PFSK-1 (cell line): ENCODE data around the gene FGF14.

ENCODE experiments used
- FOXP2 ChIP-seq: optimal IDR thresholded peaks from 2 replicates; pipeline ENCODE3; 2011; ENCODE audit warnings: borderline replicate concordance, control low read depth, inconsistent platforms; ENCODE audit not compliant: insufficient read depth; ENCODE audit errors: extremely low read length, extremely low read depth
- POLR2AphosphoS5 ChIP-seq: IDR thresholded peaks from 2 replicates; pipeline ENCODE4 v1.6.1; 2012; ENCODE audit warnings: low read depth, mild to moderate bottlenecking, control low read depth, low read length, moderate library complexity
- SIN3A ChIP-seq: IDR thresholded peaks from 2 replicates; pipeline ENCODE4 v1.6.1; 2012; ENCODE audit warnings: mild to moderate bottlenecking, low read length, moderate library complexity, borderline replicate concordance; ENCODE audit not compliant: insufficient read depth
- TAF1 ChIP-seq: IDR thresholded peaks from 2 replicates; pipeline ENCODE4 v1.6.1; 2012; ENCODE audit warnings: low read length, control low read depth, borderline replicate concordance; ENCODE audit not compliant: insufficient read depth
- TF ChIP-seq, protein P1 (sequence below), 2 experiments: IDR thresholded peaks; 2 replicates each; pipeline versions ENCODE4 v1.6.1 to v1.8.0; 2011 to 2012; ENCODE audit warnings: low read depth in 2 of 2, low read length in 2 of 2, control low read depth in 1 of 2, inconsistent platforms in 1 of 2, mild to moderate bottlenecking in 1 of 2, moderate library complexity in 1 of 2; ENCODE audit not compliant: insufficient read depth in 1 of 2

FGF14 gene

DNA sequence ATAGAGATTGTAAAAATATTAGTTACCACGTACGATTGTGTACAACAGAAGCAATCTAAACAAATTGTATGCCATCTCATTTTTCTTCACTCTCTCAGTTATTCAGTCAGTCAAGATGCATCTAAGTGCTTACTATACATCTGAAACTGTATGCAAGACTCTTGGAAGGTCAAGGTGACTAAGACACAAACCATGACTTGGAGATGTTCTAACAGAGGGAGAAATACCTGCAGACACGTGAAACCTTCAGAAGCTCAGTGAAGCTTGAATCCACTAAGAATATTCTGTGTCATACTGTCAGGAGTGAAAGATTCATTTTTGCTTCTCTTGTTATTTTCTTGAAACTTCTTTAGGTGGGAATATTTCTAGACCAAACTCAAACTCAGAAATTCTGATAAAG is 584.0 kb downstream of the FGF14 start:
- TF ChIP-seq POLR2AphosphoS5 (no peak), TAF1 (no peak), SIN3A (no peak), FOXP2 (no peak)
- TF ChIP-seq, protein P1, sequence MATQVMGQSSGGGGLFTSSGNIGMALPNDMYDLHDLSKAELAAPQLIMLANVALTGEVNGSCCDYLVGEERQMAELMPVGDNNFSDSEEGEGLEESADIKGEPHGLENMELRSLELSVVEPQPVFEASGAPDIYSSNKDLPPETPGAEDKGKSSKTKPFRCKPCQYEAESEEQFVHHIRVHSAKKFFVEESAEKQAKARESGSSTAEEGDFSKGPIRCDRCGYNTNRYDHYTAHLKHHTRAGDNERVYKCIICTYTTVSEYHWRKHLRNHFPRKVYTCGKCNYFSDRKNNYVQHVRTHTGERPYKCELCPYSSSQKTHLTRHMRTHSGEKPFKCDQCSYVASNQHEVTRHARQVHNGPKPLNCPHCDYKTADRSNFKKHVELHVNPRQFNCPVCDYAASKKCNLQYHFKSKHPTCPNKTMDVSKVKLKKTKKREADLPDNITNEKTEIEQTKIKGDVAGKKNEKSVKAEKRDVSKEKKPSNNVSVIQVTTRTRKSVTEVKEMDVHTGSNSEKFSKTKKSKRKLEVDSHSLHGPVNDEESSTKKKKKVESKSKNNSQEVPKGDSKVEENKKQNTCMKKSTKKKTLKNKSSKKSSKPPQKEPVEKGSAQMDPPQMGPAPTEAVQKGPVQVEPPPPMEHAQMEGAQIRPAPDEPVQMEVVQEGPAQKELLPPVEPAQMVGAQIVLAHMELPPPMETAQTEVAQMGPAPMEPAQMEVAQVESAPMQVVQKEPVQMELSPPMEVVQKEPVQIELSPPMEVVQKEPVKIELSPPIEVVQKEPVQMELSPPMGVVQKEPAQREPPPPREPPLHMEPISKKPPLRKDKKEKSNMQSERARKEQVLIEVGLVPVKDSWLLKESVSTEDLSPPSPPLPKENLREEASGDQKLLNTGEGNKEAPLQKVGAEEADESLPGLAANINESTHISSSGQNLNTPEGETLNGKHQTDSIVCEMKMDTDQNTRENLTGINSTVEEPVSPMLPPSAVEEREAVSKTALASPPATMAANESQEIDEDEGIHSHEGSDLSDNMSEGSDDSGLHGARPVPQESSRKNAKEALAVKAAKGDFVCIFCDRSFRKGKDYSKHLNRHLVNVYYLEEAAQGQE (IDR thresholded peaks at IDR 0.05; ENCODE audit: insufficient read depth in 1 of 2, low read depth in 2 of 2, low read length in 2 of 2): no peak

DNA sequence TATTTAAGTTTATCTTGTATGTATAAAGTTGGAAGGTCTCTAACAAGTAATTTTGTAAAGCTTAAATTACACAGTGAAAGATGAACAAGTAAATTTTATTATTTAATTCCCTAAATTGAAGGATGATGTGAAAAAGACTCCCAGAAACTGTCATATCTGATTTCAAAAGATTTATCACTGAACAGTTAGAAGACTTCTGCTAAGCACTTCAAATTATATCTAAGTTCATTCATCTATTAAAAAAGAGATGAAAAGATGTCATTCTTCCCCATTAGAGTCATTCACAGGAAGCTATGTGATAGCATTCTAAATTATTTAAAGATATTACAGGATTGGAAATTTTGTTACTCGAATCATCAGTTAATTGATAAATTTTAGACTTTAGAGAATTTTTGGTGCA is 590.0 kb downstream of the FGF14 start:
- no peak for TF ChIP-seq POLR2AphosphoS5
- TF ChIP-seq FOXP2: no peak
- no peak for TF ChIP-seq SIN3A
- TF ChIP-seq TAF1: no peak
- TF ChIP-seq, protein P1 (IDR thresholded peaks at IDR 0.05; ENCODE audit: insufficient read depth in 1 of 2, low read depth in 2 of 2, low read length in 2 of 2): no peak

DNA sequence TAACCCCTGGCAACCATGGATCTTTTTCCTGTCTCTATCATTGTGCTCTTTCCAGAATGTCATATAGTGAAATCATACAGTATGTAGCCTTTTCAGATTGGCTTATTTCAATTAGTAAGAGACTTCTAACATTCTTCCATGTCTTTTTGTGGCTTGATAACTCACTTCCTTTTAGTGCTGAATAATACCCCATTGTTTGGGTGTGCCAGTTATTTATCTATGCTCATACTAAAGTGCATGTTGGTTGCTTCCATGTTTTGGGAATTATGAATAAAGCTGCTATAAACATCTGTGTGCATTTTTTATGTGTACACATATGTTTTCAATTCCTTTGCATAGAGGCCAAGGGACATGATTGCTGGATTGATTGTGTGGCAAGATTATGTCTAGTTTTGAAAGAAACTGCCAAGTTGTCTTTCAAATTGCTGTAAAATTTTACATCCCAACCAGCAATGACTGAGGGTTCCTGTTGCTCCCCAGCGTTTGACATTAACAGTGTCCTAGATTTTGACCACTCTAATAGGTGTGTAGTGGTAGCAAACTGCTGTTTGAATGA is 590.5 kb downstream of the FGF14 start:
- no peak for TF ChIP-seq TAF1
- no peak for TF ChIP-seq POLR2AphosphoS5
- TF ChIP-seq SIN3A: no peak
- no peak for TF ChIP-seq FOXP2
- TF ChIP-seq, protein P1 (IDR thresholded peaks at IDR 0.05; ENCODE audit: insufficient read depth in 1 of 2, low read depth in 2 of 2, low read length in 2 of 2): no peak

DNA sequence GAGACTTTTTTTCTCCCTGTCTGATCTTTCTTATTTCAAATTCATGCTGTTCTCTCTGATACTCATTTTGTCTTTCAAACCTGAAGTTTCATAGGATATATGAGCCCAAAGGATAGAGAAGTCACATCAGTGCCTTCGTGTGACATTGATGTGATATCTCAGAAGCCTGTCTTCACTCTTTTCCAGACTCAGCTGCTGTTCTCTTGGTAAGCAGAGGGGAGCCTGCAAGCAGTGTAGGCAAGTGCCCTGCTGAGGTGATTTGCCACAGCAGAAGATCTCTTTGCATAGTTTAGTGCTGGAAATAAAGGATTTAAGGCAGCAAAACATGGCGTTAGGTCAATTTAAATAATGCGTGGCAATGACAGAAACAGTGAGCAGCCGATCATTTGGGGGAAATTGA is 602.7 kb downstream of the FGF14 start:
- TF ChIP-seq SIN3A: no peak
- TF ChIP-seq, protein P1 (IDR thresholded peaks at IDR 0.05; ENCODE audit: insufficient read depth in 1 of 2, low read depth in 2 of 2, low read length in 2 of 2): no peak
- TF ChIP-seq FOXP2: no peak

DNA sequence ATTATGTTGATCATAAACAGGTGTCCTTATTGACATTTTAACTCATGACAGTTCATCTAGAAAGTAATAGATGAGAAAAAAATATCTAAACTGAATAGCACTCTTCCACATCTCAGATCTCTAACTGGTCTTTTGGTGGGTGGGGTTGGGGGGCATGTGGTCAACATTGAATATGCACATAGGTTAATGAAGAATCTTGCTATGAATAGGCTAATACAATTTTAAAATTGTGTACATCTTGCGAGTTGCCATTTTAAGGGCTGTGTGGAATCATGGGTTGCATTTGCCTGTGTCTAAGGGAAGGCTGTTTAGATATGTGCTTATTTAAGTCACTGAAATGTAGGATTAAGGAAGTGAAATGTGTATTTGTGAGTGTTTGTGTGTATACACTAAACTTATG is 603.4 kb downstream of the FGF14 start:
- TF ChIP-seq POLR2AphosphoS5 (no peak), TAF1 (no peak), SIN3A (no peak), FOXP2 (no peak)
- TF ChIP-seq, protein P1 (IDR thresholded peaks at IDR 0.05; ENCODE audit: insufficient read depth in 1 of 2, low read depth in 2 of 2, low read length in 2 of 2): no peak
